Measurements from ENCODE around the gene GALNT17.
"Not testable (repeated sequence)": the region's sequence is repeated elsewhere in the genome, so short reads cannot be mapped to it uniquely, and the experiment has no call there.

The GALNT17 gene

DNA sequence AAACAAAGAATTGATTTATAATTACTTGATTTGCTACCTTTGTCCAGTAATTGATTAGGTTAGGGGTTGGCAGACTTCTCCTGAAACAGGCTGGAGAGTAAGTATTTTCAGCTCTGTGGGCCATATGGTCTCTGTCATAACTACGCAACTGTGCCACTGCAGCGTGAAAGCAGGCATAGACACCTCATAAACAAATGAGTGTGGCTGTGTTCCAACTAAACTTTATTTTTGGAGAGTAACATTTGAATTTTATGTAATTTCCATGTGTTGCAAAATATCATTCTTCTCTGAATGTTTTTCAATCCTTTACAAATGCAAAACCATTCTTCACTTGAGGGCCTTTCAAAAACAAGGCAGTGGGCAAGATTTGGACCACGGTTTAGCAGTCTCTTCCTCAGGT is 76.9 kb downstream of the GALNT17 start:
- Histone ChIP-seq H3K9ac (ENCODE audit: low read length) (no peak overlapping the region), H2AFZ (ENCODE audit: low read length) (no peak overlapping the region), H3K9me2 (replicated peaks; ENCODE audit: insufficient read depth, low read length) (no peaks in the 10 kb centered on the region), H3F3A (ENCODE audit: insufficient read depth, low read length) (no peaks in the 10 kb centered on the region), H3K4me2 (ENCODE audit: low read depth, low read length) (no peak overlapping the region), H3K4me3 (ENCODE audit: low read length) (no peak overlapping the region), H3K4me1 (ENCODE audit: low read length) (no peaks in the 10 kb centered on the region), H3K79me2 (ENCODE audit: low read length) (no peaks in the 10 kb centered on the region), H3K27me3 (replicated peaks; ENCODE audit: insufficient read depth, low read length) (no peaks in the 10 kb centered on the region), H4K20me1 (ENCODE audit: insufficient read depth, low read length) (no peaks in the 10 kb centered on the region), H3K27ac (ENCODE audit: low read length) (no peak overlapping the region), H3K36me3 (replicated peaks; ENCODE audit: insufficient read depth, low read length) (no peaks in the 10 kb centered on the region), H3K9me3 (replicated peaks; ENCODE audit: insufficient read depth, low read length) (no peaks in the 10 kb centered on the region)
- DNase-seq: no peak
- TF ChIP-seq EZH2phosphoT487 (IDR thresholded peaks at IDR 0.05; ENCODE audit: low read length) (no peak), EZH2 (optimal IDR thresholded peaks at IDR 0.05; ENCODE audit: low read depth, low read length) (no peak), CTCF (IDR thresholded peaks at IDR 0.05; ENCODE audit: low read length) (no peak)

- H3K4me2 ChIP-seq (ENCODE audit: low read depth, low read length); H3K4me3 ChIP-seq (ENCODE audit: low read length); H4K20me1 ChIP-seq (ENCODE audit: insufficient read depth, low read length); H3K79me2 ChIP-seq (ENCODE audit: low read length); H3K9me2 ChIP-seq (replicated peaks; ENCODE audit: insufficient read depth, low read length); H2AFZ ChIP-seq (ENCODE audit: low read length); H3K36me3 ChIP-seq (replicated peaks; ENCODE audit: insufficient read depth, low read length); H3K9me3 ChIP-seq (replicated peaks; ENCODE audit: insufficient read depth, low read length); H3K9ac ChIP-seq (ENCODE audit: low read length); DNase-seq; H3K27ac ChIP-seq (ENCODE audit: low read length); H3F3A ChIP-seq (ENCODE audit: insufficient read depth, low read length); H3K27me3 ChIP-seq (replicated peaks; ENCODE audit: insufficient read depth, low read length); H3K4me1 ChIP-seq (ENCODE audit: low read length): not testable (repeated sequence)
These were observed 77.5 kb downstream of the GALNT17 start for GRCh38 chr7:71209484-71209883.

GRCh38 chr7:71210220-71210619 is 78.3 kb downstream of the GALNT17 start:
- no peak overlapping the region for H2AFZ ChIP-seq (ENCODE audit: low read length)
- H3K9ac ChIP-seq (ENCODE audit: low read length): no peak overlapping the region
- no peaks in the 10 kb centered on the region for H3K36me3 ChIP-seq (replicated peaks; ENCODE audit: insufficient read depth, low read length)
- TF ChIP-seq CTCF (IDR thresholded peaks at IDR 0.05; ENCODE audit: low read length) (no peak), EZH2phosphoT487 (IDR thresholded peaks at IDR 0.05; ENCODE audit: low read length) (no peak), EZH2 (optimal IDR thresholded peaks at IDR 0.05; ENCODE audit: low read depth, low read length) (no peak)
- no peaks in the 10 kb centered on the region for H4K20me1 ChIP-seq (ENCODE audit: insufficient read depth, low read length)
- H3K4me3 ChIP-seq (ENCODE audit: low read length): no peak overlapping the region
- no peaks in the 10 kb centered on the region for H3F3A ChIP-seq (ENCODE audit: insufficient read depth, low read length)
- no peaks in the 10 kb centered on the region for H3K9me2 ChIP-seq (replicated peaks; ENCODE audit: insufficient read depth, low read length)
- DNase-seq: no peak
- H3K79me2 ChIP-seq (ENCODE audit: low read length): no peaks in the 10 kb centered on the region
- H3K9me3 ChIP-seq (replicated peaks; ENCODE audit: insufficient read depth, low read length): no peaks in the 10 kb centered on the region
- no peak overlapping the region for H3K27ac ChIP-seq (ENCODE audit: low read length)
- H3K27me3 ChIP-seq (replicated peaks; ENCODE audit: insufficient read depth, low read length): no peaks in the 10 kb centered on the region
- H3K4me1 ChIP-seq (ENCODE audit: low read length): no peaks in the 10 kb centered on the region
- no peak overlapping the region for H3K4me2 ChIP-seq (ENCODE audit: low read depth, low read length)

- not testable (repeated sequence) for H4K20me1 ChIP-seq (ENCODE audit: insufficient read depth, low read length); H3K4me1 ChIP-seq (ENCODE audit: low read length); H3K9ac ChIP-seq (ENCODE audit: low read length); H3K79me2 ChIP-seq (ENCODE audit: low read length); H3K9me3 ChIP-seq (replicated peaks; ENCODE audit: insufficient read depth, low read length); H3K27me3 ChIP-seq (replicated peaks; ENCODE audit: insufficient read depth, low read length); H3K27ac ChIP-seq (ENCODE audit: low read length); H3K4me3 ChIP-seq (ENCODE audit: low read length); H3K9me2 ChIP-seq (replicated peaks; ENCODE audit: insufficient read depth, low read length); H3K4me2 ChIP-seq (ENCODE audit: low read depth, low read length); H3K36me3 ChIP-seq (replicated peaks; ENCODE audit: insufficient read depth, low read length); H3F3A ChIP-seq (ENCODE audit: insufficient read depth, low read length); DNase-seq; H2AFZ ChIP-seq (ENCODE audit: low read length)
These were observed 80.5 kb downstream of the GALNT17 start for GRCh38 chr7:71212433-71212832.
